Parathyroid adenoma (tissue), 2 donors: ENCODE data around the gene FAHD2A.
"Not testable (repeated sequence)": the region's sequence is repeated elsewhere in the genome, so short reads cannot be mapped to it uniquely, and the experiment has no call there.

Experiments used
- H2AFZ ChIP-seq: fragments of 300-600 bp; sonication (generic); one replicate; pipeline ENCODE4 v1.7.0; 2017; ENCODE audit warnings: antibody characterized with exemption, mild to moderate bottlenecking
- H3K27ac ChIP-seq: fragments of 300-600 bp; sonication (generic); one replicate; pipeline ENCODE4 v1.7.0; 2017
- H3K27me3 ChIP-seq: fragments of 300-600 bp; sonication (generic); one replicate; pipeline ENCODE4 v1.7.0; 2017; ENCODE audit warnings: low read length; ENCODE audit not compliant: control insufficient read depth, insufficient read depth
- H3K36me3 ChIP-seq: fragments of 300-600 bp; sonication (generic); one replicate; pipeline ENCODE4 v1.7.0; 2017; ENCODE audit warnings: low read length; ENCODE audit not compliant: control insufficient read depth, insufficient read depth
- H3K4me1 ChIP-seq: fragments of 300-600 bp; sonication (generic); one replicate; pipeline ENCODE4 v1.7.0; 2017; ENCODE audit warnings: control low read depth
- H3K4me2 ChIP-seq: fragments of 300-600 bp; sonication (generic); one replicate; pipeline ENCODE4 v1.7.0; 2017; ENCODE audit warnings: low read length
- H3K4me3 ChIP-seq: fragments of 300-600 bp; sonication (generic); one replicate; pipeline ENCODE4 v1.7.0; 2017; ENCODE audit warnings: low read depth, low read length
- H3K79me2 ChIP-seq: fragments of 300-600 bp; sonication (generic); one replicate; pipeline ENCODE4 v1.7.0; 2017; ENCODE audit warnings: control low read depth
- H3K9ac ChIP-seq: fragments of 300-600 bp; sonication (generic); one replicate; pipeline ENCODE4 v1.7.0; 2017; ENCODE audit warnings: mild to moderate bottlenecking
- H3K9me3 ChIP-seq: fragments of 300-600 bp; sonication (generic); one replicate; pipeline ENCODE4 v1.7.0; 2017; ENCODE audit warnings: low read length; ENCODE audit not compliant: control insufficient read depth
- donor health status: primary hyperparathyroidism.

Gene FAHD2A

DNA sequence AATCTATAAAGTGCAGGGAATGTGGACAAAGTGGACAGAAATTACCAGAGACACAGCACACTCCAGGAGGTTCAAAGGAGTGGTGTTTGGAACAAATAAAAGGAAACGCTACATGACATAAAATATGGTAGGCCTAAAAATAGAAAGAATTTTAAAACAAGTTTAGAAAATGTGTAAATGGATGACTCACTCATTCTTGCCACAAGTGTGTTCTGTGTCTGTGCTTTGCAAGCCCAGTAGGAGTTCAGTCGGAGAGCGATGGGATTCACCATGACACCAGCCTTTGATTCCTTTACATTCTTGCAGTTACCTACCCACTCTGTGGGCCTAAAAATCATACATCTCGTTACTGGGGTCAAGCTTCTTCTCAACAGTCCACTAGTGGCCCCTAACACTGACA lies 30.9 kb downstream of the FAHD2A start:
- not testable (repeated sequence) for H3K9me3 ChIP-seq, H2AFZ ChIP-seq, H3K4me1 ChIP-seq, H3K27ac ChIP-seq, H3K27me3 ChIP-seq, H3K36me3 ChIP-seq, H3K4me2 ChIP-seq, H3K79me2 ChIP-seq, H3K4me3 ChIP-seq, H3K9ac ChIP-seq

DNA sequence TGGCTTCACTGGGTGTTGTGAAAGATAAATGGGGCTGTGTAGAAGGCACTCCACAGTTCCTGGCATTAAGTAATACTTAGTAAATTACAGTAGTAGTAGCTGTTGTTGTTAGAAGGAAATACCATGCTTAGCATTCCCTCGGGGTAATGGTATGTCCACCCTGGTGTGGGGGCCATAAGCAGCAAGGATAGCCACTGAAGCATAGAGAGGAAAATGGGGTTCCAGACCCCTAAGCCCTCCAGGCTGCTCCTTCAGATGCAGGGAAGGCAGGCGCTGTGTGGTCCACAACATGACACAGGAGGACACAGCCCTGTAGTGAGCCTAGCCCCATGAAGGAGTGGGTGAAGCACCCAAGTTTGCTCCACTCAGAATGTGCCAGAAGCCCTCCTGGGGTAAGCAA lies 31.5 kb downstream of the FAHD2A start:
- H3K4me1 ChIP-seq, H3K9ac ChIP-seq, H3K27me3 ChIP-seq, H3K4me3 ChIP-seq, H3K36me3 ChIP-seq, H2AFZ ChIP-seq, H3K27ac ChIP-seq, H3K9me3 ChIP-seq, H3K4me2 ChIP-seq, H3K79me2 ChIP-seq: not testable (repeated sequence)

DNA sequence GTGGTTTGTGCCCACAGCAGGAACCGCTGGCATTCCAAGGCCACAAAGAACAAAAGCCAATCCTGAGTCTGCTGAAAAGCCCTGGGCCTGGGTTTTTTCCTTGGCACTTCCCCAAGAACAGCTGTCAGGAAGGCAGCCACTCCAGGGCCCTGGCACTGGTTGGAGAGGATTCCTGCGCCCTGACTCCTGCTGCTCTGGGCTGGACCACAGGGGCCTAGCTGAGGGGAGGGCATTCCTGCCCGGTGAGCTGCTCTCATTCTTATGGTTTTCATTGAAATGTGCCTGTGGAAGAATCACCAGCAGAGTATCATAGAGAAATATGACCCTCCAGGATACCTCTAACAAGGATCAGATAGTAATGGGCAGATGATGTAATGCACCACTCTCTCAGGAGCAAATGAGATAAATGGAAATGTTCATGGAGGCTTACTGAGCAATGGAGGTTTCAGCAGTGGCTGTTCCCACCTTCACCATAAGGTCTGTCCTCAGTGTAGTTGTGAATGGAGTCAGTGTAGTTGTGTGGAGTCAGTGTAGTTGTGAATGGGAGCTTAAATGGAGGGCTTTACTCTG lies 32.1 kb downstream of the FAHD2A start:
- H3K4me1 ChIP-seq, H3K36me3 ChIP-seq, H3K4me2 ChIP-seq, H3K27ac ChIP-seq, H3K9ac ChIP-seq, H3K9me3 ChIP-seq, H2AFZ ChIP-seq, H3K4me3 ChIP-seq, H3K79me2 ChIP-seq, H3K27me3 ChIP-seq: not testable (repeated sequence)

DNA sequence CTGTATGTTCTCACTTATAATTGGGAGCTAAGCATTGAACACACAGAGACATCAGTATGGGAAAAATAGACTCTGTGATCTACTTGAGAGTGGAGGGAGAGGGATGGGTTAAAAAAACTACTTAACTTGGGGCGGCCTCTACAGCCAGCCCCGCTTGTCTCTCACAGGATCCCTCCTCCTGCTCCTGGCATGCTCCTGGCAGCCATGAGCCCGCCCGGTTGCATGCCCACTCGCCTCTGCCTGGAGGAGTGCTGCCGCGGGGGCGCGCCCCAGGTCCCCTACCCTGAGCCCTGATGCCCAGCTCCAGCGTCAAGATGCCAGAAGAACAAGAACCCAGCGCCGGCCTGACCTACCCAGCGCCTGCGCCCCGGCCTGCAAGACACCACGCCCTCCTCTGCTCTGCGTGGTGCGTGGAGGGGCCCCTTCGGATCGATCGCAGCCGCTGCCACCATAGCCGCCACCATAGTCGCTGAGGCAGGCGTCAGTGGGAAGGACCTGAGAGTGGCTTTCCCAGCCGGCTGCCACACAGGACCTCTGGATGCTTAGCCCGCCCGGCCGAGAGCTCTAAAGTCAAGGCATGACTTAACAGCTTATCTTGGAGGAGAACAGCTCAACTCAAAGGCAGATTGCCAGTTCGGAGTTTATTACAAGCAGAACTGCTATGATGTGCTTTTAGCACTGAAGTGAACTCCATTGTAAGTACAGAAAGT lies 32.8 kb downstream of the FAHD2A start:
- H3K27ac ChIP-seq, H3K9ac ChIP-seq: not testable (repeated sequence)

DNA sequence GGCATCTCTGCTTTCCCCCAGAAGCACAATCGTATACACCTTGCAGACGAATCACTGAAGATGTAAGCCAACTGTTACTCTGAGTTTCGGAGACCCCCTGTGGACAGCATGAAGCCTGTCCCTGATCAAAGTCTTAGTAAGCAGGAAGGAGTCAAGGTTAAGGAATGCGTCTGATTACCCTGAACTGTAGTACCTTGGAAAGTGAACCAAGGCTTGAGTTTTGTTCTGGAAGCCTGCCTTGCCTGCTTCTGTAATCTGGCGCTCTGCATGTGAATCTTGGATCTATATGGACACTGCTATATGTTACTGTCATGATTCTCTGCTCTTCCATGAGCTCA lies 33.3 kb downstream of the FAHD2A start:
- not testable (repeated sequence) for H3K4me2 ChIP-seq, H3K36me3 ChIP-seq, H2AFZ ChIP-seq, H3K79me2 ChIP-seq, H3K27ac ChIP-seq, H3K4me3 ChIP-seq, H3K27me3 ChIP-seq, H3K4me1 ChIP-seq, H3K9me3 ChIP-seq, H3K9ac ChIP-seq

More for the DNA sequence above, 32.8 kb downstream of the FAHD2A start:
- not testable (repeated sequence) for H3K27me3 ChIP-seq, H3K4me2 ChIP-seq, H3K9me3 ChIP-seq, H3K4me1 ChIP-seq, H3K79me2 ChIP-seq, H2AFZ ChIP-seq, H3K36me3 ChIP-seq, H3K4me3 ChIP-seq

DNA sequence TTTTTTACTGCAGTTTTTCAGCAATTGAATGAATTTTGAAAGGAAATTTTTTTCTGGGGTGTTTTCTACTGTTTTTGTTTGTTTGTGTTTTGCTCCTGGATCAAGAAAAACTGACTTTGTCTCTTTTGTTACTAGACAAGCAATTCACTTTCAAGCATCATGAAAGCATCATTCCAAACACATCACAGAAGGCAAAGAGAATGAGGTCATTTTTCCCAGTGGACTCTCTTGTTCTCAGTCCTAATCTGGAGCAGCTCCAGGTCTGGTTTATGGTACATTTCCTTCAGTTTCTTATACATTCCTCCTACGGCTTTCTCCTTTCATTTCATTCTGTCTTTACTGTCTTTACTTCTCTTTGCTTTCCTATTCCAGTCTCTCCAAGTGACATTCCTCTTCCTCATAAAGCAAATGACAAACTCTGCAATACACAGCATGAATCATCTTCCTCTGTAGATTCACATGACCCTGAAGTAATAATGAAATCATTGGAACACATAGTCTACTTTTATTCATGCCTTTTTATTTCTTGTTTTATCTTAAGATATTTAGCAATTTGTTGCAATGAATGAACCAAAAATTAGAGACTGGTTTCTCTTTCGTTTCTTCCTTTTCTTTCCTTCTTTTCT lies 40.1 kb downstream of the FAHD2A start:
- not testable (repeated sequence) for H3K9ac ChIP-seq, H3K9me3 ChIP-seq, H3K27me3 ChIP-seq, H3K27ac ChIP-seq, H3K4me2 ChIP-seq, H2AFZ ChIP-seq, H3K36me3 ChIP-seq, H3K4me1 ChIP-seq, H3K79me2 ChIP-seq, H3K4me3 ChIP-seq

DNA sequence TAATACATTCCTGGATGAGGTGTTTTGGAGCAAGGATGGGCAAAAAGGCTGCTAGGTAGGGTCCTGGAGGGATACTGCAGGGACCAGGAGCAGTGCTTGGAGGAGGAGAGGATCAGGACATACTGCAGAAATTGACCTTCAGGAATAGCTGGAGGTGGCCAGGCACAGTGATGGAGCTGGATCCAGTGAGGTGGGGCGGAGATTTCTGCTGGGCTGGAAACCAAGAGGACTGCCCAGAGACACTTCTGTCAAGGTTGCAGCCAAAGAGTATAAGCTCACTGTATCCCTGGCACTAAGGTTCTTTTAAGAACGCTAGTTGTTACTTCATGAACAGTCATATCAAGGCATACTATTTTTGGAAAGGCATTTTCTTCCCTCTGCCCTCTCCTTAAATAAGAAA lies 42.8 kb downstream of the FAHD2A start:
- not testable (repeated sequence) for H3K27ac ChIP-seq, H3K9ac ChIP-seq, H3K9me3 ChIP-seq, H3K36me3 ChIP-seq, H3K4me1 ChIP-seq, H3K4me3 ChIP-seq, H3K27me3 ChIP-seq, H2AFZ ChIP-seq, H3K79me2 ChIP-seq, H3K4me2 ChIP-seq

DNA sequence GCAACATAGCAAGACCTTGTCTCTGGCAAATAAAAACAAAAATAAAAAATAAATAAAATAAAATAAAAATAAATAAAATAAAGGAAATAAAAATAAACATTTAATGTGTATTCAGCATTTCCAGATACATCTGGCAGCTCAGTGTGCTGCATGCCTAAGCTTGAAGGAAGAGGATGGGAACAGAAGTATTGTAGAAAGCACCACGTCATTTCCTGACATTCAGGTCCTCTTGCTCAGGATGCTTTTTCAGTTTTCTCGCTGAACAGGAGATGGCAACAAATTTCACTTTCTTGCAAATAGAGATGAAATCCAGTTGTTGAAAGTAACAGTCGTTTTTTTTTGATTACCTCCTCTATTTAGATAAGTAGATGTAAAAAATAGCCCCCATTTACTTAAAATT lies 60.8 kb downstream of the FAHD2A start:
- H3K27ac ChIP-seq, H3K4me1 ChIP-seq, H3K27me3 ChIP-seq, H3K4me3 ChIP-seq, H3K36me3 ChIP-seq, H3K79me2 ChIP-seq, H3K9ac ChIP-seq, H3K9me3 ChIP-seq, H2AFZ ChIP-seq, H3K4me2 ChIP-seq: not testable (repeated sequence)
